K562 (cell line): ENCODE measurements around the gene RIMS3. TPM values are rescaled to one million over a fixed set of nuclear protein-coding genes. Genes with fewer than 3 reads are reported as not detected.
A peak's percentile ranks its signal among the peaks of the same experiment; 100 is the strongest.

Source experiments
- ATAC-seq: fragments of 200-7000 bp; cut with Tn5 transposase; 3 replicates; pipeline ENCODE4 v1.9.1; 2020; ENCODE audit warnings: moderate library complexity
- BruUV-seq: library from RNA; stranded (reverse); fragments of 400-500 nt; replicated peaks from 2 replicates; lab custom pipeline; 2021; lab: Mats Ljungman, UMichigan
- CTCF ChIA-PET: fragments of 300-600 bp; formaldehyde crosslinking; extraction: SDS; loops from one replicate; lab custom pipeline; 2021; ENCODE audit warnings: low intra/inter-chr PET ratio; lab: Yijun Ruan, JAX
- POLR2A ChIA-PET: fragments of 300-600, 350-650 bp; sonication (Branson Sonifier 250); formaldehyde crosslinking; extraction: SDS; loops from one replicate; lab custom pipeline; 2021; ENCODE audit warnings: antibody characterized with exemption, inconsistent platforms; lab: Yijun Ruan, JAX
- DNase-seq, 4 experiments: peaks; one replicate each; pipeline versions ENCODE4 v3.0.0 to v3.0.0-alpha.2; 2011 to 2018; ENCODE audit warnings: low spot score in 3 of 4, mixed read lengths in 3 of 4; ENCODE audit errors: extremely low read depth in 1 of 4
- FAIRE-seq: peaks from 2 replicates; lab custom pipeline; 2011; peaks lifted over from hg19 to GRCh38; lab: Jason Lieb, UNC
- H2AFZ ChIP-seq: 2 replicates; pipeline ENCODE4 v1.6.0; 2011; ENCODE audit warnings: low read depth, low read length, control low read depth, inconsistent platforms
- H3K27ac ChIP-seq: fragments of 200-600 bp; 3 replicates; pipeline ENCODE4 v1.8.0; 2011; ENCODE audit warnings: low read depth, mild to moderate bottlenecking, control low read depth, inconsistent platforms, low read length, moderate library complexity, mixed read lengths; ENCODE audit errors: extremely low read depth
- H3K27me3 ChIP-seq, 2 experiments: fragments of 300-600 bp in 1 of 2; 2 replicates in 1 of 2; 3 replicates in 1 of 2; pipeline versions ENCODE4 v1.6.0 to v1.8.0; 2011; ENCODE audit warnings: inconsistent platforms in 2 of 2, low read length in 2 of 2, mild to moderate bottlenecking in 1 of 2, mixed read lengths in 1 of 2, moderate library complexity in 1 of 2; ENCODE audit not compliant: control insufficient read depth in 2 of 2, insufficient read depth in 2 of 2
- H3K36me3 ChIP-seq: fragments of 300-600 bp; 3 replicates; pipeline ENCODE4 v1.8.0; 2011; ENCODE audit warnings: mild to moderate bottlenecking, low read length, inconsistent platforms; ENCODE audit not compliant: control insufficient read depth, insufficient read depth
- H3K4me1 ChIP-seq, 2 experiments: fragments of 200-600 bp in 1 of 2; replicated peaks in 1 of 2; 2 replicates in 1 of 2; 3 replicates in 1 of 2; pipeline versions ENCODE4 v1.5.1 to v1.8.0; 2011; ENCODE audit warnings: inconsistent platforms in 2 of 2, low read length in 2 of 2, mild to moderate bottlenecking in 1 of 2, mixed read lengths in 1 of 2, moderate library complexity in 1 of 2; ENCODE audit not compliant: control insufficient read depth in 2 of 2, insufficient read depth in 2 of 2
- H3K4me2 ChIP-seq: 2 replicates; pipeline ENCODE4 v1.6.1; 2011; ENCODE audit warnings: low read length, control low read depth, inconsistent platforms, mixed read lengths; ENCODE audit not compliant: insufficient read depth
- H3K4me3 ChIP-seq: fragments of 200-600 bp; sonication (generic), shearing (Covaris generic); 2 replicates; pipeline ENCODE4 v1.5.1; 2016; ENCODE audit warnings: control low read depth, inconsistent platforms
- H3K79me2 ChIP-seq: fragments of 200-600 bp; 3 replicates; pipeline ENCODE4 v1.8.0; 2011; ENCODE audit warnings: low read length, inconsistent platforms; ENCODE audit not compliant: control insufficient read depth, insufficient read depth
- H3K9ac ChIP-seq, 2 experiments: 2 replicates each; pipeline versions ENCODE4 v1.6.0 to v1.6.1; 2011; ENCODE audit warnings: low read depth in 2 of 2, low read length in 2 of 2, control low read depth in 1 of 2, inconsistent platforms in 1 of 2, mild to moderate bottlenecking in 1 of 2, mixed read lengths in 1 of 2; ENCODE audit not compliant: insufficient read depth in 1 of 2
- H3K9me1 ChIP-seq: one replicate; pipeline ENCODE4 v1.6.0; 2011; ENCODE audit warnings: inconsistent platforms, mild to moderate bottlenecking, low read length, moderate library complexity; ENCODE audit not compliant: control insufficient read depth, insufficient read depth
- H3K9me3 ChIP-seq: replicated peaks from 2 replicates; pipeline ENCODE4 v1.5.1; 2011; ENCODE audit warnings: low read depth, low read length, inconsistent platforms; ENCODE audit not compliant: control insufficient read depth, insufficient read depth
- H4K20me1 ChIP-seq: replicated peaks from 2 replicates; pipeline ENCODE4 v1.6.1; 2011; ENCODE audit warnings: low read length, inconsistent platforms, mixed read lengths; ENCODE audit not compliant: control insufficient read depth, insufficient read depth
- SNRNP70 ChIP-seq: fragments of 200-400 bp; formaldehyde crosslinking; optimal IDR thresholded peaks from 2 replicates; pipeline ENCODE3; 2017; ENCODE audit warnings: low read depth, low read length
- TARDBP ChIP-seq: fragments of 450-650 bp; IDR thresholded peaks from 2 replicates; pipeline ENCODE4 v1.6.1; 2016
- YY1 ChIP-seq, 3 experiments: IDR thresholded peaks; 2 replicates each; pipeline ENCODE4 v1.6.1; 2011; ENCODE audit warnings: low read length in 2 of 3, mild to moderate bottlenecking in 2 of 3, moderate library complexity in 2 of 3, borderline replicate concordance in 1 of 3, control low read depth in 1 of 3, low read depth in 1 of 3; ENCODE audit not compliant: insufficient read depth in 3 of 3, insufficient replicate concordance in 2 of 3, control insufficient read depth in 1 of 3, insufficient read length in 1 of 3; ENCODE audit errors: extremely low read depth in 1 of 3
- ZBTB9 ChIP-seq: fragments of 450-650 bp; formaldehyde crosslinking; IDR thresholded peaks from 2 replicates; pipeline ENCODE4 v1.4.0; 2020; ENCODE audit warnings: mild to moderate bottlenecking, moderate library complexity
- ZNF518B ChIP-seq: fragments of 250-450 bp; sonication (Bioruptor Pico); IDR thresholded peaks from 2 replicates; pipeline ENCODE4 v1.5.0; 2021; ENCODE audit warnings: mild to moderate bottlenecking, moderate library complexity
- WGBS: fragments of 100-300 bp; shearing (Covaris generic); methylation state at CpG from one replicate; pipeline ENCODE4 v1.1.6; 2016; ENCODE audit warnings: low coverage, mixed read lengths; ENCODE audit not compliant: insufficient coverage; ENCODE audit errors: missing lambda C conversion rate; 5-methylcytosine and 5-hydroxymethylcytosine counted together
- in situ Hi-C: fragments of 300-500 bp; cut with MboI; formaldehyde crosslinking; loops from 4 replicates; pipeline ENCODE4 v1.15.0; 2018; ENCODE audit warnings: inconsistent platforms, mixed read lengths
- intact Hi-C: fragments of 100-400 bp; cut with micrococcal nuclease; formaldehyde crosslinking; loops from 2 replicates; pipeline ENCODE4 v1.14.2; 2022
- polyA plus RNA-seq, 8 experiments: library from polyadenylated mRNA; depleted of rRNA in 4 of 8; stranded (reverse) in 5 of 8; unstranded in 3 of 8; fragments of >200 nt; fragmentation: Nextera tagmentation in 2 of 8; fragmentation: Illumina TruSeq in 1 of 8; extraction: Ambion mirVana in 2 of 8; extraction: Trizol in 1 of 8; gene quantifications; 2 replicates each; pipeline versions ENCODE4 v1.2.1 to v1.2.3, GENCODE V29; 2011 to 2014; ENCODE audit warnings: inconsistent platforms in 1 of 8, missing spikeins in 1 of 8
- total RNA-seq, 7 experiments: library from RNA; depleted of rRNA in 6 of 7; stranded (reverse); fragments of >200 nt in 6 of 7; fragmentation: Illumina TruSeq in 2 of 7; extraction: Trizol in 2 of 7; gene quantifications; 2 replicates each; pipeline versions ENCODE4 v1.2.1 to v1.2.3, GENCODE V29; 2011 to 2021; ENCODE audit warnings: low replicate concordance in 1 of 7

The RIMS3 gene
- total and polyA plus RNA-seq, 9 of the 15 experiments (the other 6 are each of a cell fraction or from before 2014, with no cell fraction given) = 0.06 to 1.2 (median 0.59) TPM

GRCh38 chr1:40650075-40650474 is 15.4 kb downstream of the RIMS3 start:
- DNase-seq (peak; percentile 50 to 62 (median 59)), ATAC-seq (peak; percentile 94), FAIRE-seq (peak; percentile 87)
- BruUV-seq = no TSS peak
- no peaks in the 10 kb centered on the region for H3K79me2 ChIP-seq
- WGBS = 2% methylated on average over 4 of the region's 4 CpGs
- H2AFZ ChIP-seq = peak overlapping the region; percentile 17; the same call in 1 of the 2 replicates
- no peaks in the 10 kb centered on the region for H3K9me3 ChIP-seq
- peaks cover 4% of the 10 kb centered on the region for H3K9me1 ChIP-seq
- POLR2A ChIA-PET = interaction anchor here (0.7 kb wide), 1 partner anchor 16 kb away, joined by 3 read pairs; no protein-coding TSS in a partner anchor
- no peaks in the 10 kb centered on the region for H3K36me3 ChIP-seq
- in situ Hi-C loops = no loop called here
- no peak overlapping the region; the same call in 1 of the 2 replicates for H3K4me2 ChIP-seq
- H3K4me3 ChIP-seq = no peak overlapping the region
- H3K27me3 ChIP-seq = peaks cover 12 to 50% of the 10 kb centered on the region in 2 experiments; a peak in 4 of 5 replicates
- H3K27ac ChIP-seq = no peak overlapping the region; the same call in 2 of the 3 replicates
- peaks cover 22% of the 10 kb centered on the region for H4K20me1 ChIP-seq
- CTCF ChIA-PET = no interaction called here
- peaks cover 12 to 19% of the 10 kb centered on the region in 2 experiments; a peak in 4 of 5 replicates for H3K4me1 ChIP-seq
- no peak overlapping the region for H3K9ac ChIP-seq
- intact Hi-C loops = no loop called here
- TF ChIP-seq TARDBP (no peak), SNRNP70 (no peak), YY1 (IDR thresholded peaks at IDR 0.05; ENCODE audit: borderline replicate concordance in 1 of 3, control insufficient read depth in 1 of 3, extremely low read depth in 1 of 3, insufficient read depth in 3 of 3, insufficient read length in 1 of 3, insufficient replicate concordance in 2 of 3, low read depth in 1 of 3, low read length in 2 of 3) (peak in 1 of 3 experiments; percentile 35), ZBTB9 (CRISPR knock-in tag) (0 out of 2 replicates have a peak, but pooled peaks have one; percentile 22), ZNF518B (CRISPR knock-in tag) (no peak)
